ENCODE results near the gene PCCB. TPM values are rescaled to one million over a fixed set of nuclear protein-coding genes. Genes with fewer than 3 reads are reported as not detected.

The PCCB gene
- total RNA-seq, 1 donor: 52.2 TPM

- TF ChIP-seq CTCF (IDR thresholded peaks at IDR 0.05; ENCODE audit: insufficient read depth, low read depth, low read length): no peak
- no peak overlapping the region for H3K4me3 ChIP-seq (ENCODE audit: low read depth, low read length)
- peak; percentile 38 for DNase-seq (ENCODE audit: low read depth)
Observed at GRCh38 chr3:136283627-136284026, 33.5 kb downstream of the PCCB start.

DNA sequence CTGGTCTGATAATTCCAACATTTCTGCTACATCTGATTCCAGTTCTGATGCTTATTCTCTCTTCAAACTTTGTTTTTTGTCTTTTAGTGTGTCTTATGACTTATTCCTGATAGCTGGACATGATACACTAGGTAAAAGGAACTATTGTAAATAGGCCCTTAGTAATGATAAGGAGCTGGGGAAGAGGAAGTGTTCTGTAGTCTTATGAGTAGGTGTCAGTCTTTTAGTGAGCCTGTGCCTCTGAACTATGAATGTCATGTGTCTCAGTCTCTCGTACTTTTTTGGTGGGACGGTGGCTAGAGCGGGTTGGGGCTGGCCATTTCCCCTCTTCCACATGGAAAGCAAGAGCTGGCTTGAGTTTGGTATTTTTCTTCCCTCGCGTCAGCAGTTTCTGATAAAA lies 41.2 kb downstream of the PCCB start:
- DNase-seq (ENCODE audit: low read depth): no peak
- TF ChIP-seq CTCF (IDR thresholded peaks at IDR 0.05; ENCODE audit: insufficient read depth, low read depth, low read length): no peak
- H3K4me3 ChIP-seq (ENCODE audit: low read depth, low read length): no peak overlapping the region

GRCh38 chr3:136292500-136292899 lies 42.4 kb downstream of the PCCB start:
- TF ChIP-seq CTCF (IDR thresholded peaks at IDR 0.05; ENCODE audit: insufficient read depth, low read depth, low read length): no peak
- no peak for DNase-seq (ENCODE audit: low read depth)
- H3K4me3 ChIP-seq (ENCODE audit: low read depth, low read length): no peak overlapping the region

GRCh38 chr3:136293279-136293678 lies 43.1 kb downstream of the PCCB start:
- no peak overlapping the region for H3K4me3 ChIP-seq (ENCODE audit: low read depth, low read length)
- no peak for TF ChIP-seq CTCF (IDR thresholded peaks at IDR 0.05; ENCODE audit: insufficient read depth, low read depth, low read length)
- DNase-seq (ENCODE audit: low read depth): no peak

DNA sequence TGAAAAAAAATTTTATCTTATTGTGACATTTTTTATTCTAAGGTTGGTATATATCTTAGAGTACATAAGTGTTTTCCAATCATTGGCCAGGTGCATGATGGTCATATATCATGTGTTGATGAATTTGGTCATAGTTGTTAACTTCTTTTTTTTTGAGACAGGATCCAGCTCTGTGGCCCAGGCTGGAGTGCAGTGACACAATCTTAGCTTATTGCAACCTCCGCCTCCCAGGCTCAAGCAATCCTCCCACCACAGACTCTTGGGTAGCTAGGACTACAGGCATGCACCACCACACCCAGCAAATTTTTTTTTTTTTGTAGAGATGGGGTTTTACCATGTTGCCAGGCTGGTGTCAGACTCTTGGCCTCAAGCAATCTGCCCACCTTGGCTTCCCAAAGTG lies 44.0 kb downstream of the PCCB start:
- H3K4me3 ChIP-seq (ENCODE audit: low read depth, low read length): no peak overlapping the region
- no peak for DNase-seq (ENCODE audit: low read depth)
- TF ChIP-seq CTCF (IDR thresholded peaks at IDR 0.05; ENCODE audit: insufficient read depth, low read depth, low read length): no peak

- H3K4me3 ChIP-seq (ENCODE audit: low read depth, low read length): no peak overlapping the region
- DNase-seq (ENCODE audit: low read depth): no peak
- TF ChIP-seq CTCF (IDR thresholded peaks at IDR 0.05; ENCODE audit: insufficient read depth, low read depth, low read length): no peak
Observed at GRCh38 chr3:136296960-136297359, 46.8 kb downstream of the PCCB start.

DNA sequence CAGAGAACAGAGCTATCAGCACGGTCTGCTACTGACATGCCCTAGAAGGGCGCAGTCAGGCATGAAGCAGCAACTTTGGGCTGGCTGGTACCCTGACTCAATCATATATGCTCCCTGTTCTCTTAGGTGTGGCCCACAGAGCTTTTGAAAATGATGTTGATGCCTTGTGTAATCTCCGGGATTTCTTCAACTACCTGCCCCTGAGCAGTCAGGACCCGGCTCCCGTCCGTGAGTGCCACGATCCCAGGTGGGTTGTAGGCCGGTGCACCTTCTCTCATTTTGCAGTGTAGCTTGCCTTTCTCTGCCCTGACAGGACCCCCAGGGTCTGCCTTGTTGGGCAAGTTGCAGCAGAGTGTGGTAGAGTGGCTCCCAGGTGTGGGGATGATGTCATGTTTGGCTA lies 47.7 kb downstream of the PCCB start:
- no peak for TF ChIP-seq CTCF (IDR thresholded peaks at IDR 0.05; ENCODE audit: insufficient read depth, low read depth, low read length)

More for the DNA sequence above, 47.7 kb downstream of the PCCB start:
- DNase-seq (ENCODE audit: low read depth): no peak
- H3K4me3 ChIP-seq (ENCODE audit: low read depth, low read length): no peak overlapping the region

Data from fibroblast of villous mesenchyme (primary cell).